Measurements from ENCODE around the gene SMIM43.
A peak's percentile ranks its signal among the peaks of the same experiment; 100 is the strongest.

SMIM43 gene

DNA sequence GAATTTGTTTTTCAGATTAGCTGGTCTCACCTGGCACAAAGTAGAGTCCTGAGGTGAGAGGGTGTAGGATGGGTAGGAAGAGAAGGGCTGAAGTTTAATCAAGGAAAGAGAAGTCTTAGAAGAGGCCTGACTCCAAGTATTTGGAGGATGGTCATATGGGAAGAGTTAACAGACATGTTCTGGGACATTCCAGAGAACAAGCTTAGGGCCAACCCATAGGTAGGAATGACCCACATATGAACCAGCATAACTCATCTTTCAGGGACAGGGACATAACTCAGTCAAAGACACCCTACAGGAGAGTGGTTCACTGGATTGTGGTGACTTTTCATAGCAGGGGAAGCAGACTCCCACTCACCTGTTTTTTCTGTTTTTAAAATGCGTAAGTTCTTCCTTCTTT lies 40.3 kb downstream of the SMIM43 start:
- no peaks in the 10 kb centered on the region for H3K9me3 ChIP-seq (ENCODE audit: control insufficient read depth in 1 of 2, low read length in 2 of 2)
- no peak overlapping the region for H3K9ac ChIP-seq (ENCODE audit: low read depth in 1 of 2, low read length in 2 of 2)
- H3K4me1 ChIP-seq (ENCODE audit: control insufficient read depth in 1 of 2, insufficient read depth in 2 of 2, low read length in 2 of 2), result no peaks in the 10 kb centered on the region
- H3K4me3 ChIP-seq (ENCODE audit: low read depth in 1 of 2, low read length in 2 of 2), result no peak overlapping the region
- H3K27me3 ChIP-seq (ENCODE audit: control insufficient read depth in 1 of 2, insufficient read depth in 2 of 2, low read length in 2 of 2), result no peaks in the 10 kb centered on the region
- no peak overlapping the region for H3K27ac ChIP-seq (ENCODE audit: low read depth, low read length)
- H3K36me3 ChIP-seq (ENCODE audit: control insufficient read depth in 1 of 2, insufficient read depth in 2 of 2, low read length in 2 of 2), result no peaks in the 10 kb centered on the region

DNA sequence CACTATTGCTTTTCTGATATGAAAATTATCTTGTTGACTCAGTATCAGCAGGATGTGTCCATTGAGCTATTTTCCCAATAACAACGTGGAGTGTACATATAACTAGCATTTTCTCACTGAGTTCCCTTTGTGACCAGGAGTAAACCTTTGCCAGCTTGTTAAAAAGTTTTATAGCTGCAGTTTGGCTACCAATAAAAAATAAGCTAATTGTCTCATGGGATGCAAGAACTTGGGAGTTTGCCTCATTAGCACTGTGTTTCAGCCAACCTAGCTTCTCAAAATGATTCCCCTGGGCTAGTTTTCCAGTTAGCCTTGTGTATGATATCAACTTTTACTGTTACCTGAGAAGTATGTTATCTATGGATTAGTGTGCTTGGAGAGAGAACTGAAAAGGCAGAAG lies 43.3 kb downstream of the SMIM43 start:
- Histone ChIP-seq H3K27me3 (ENCODE audit: control insufficient read depth in 1 of 2, insufficient read depth in 2 of 2, low read length in 2 of 2) (no peaks in the 10 kb centered on the region), H3K36me3 (ENCODE audit: control insufficient read depth in 1 of 2, insufficient read depth in 2 of 2, low read length in 2 of 2) (no peaks in the 10 kb centered on the region), H3K9ac (ENCODE audit: low read depth in 1 of 2, low read length in 2 of 2) (no peak overlapping the region), H3K9me3 (ENCODE audit: control insufficient read depth in 1 of 2, low read length in 2 of 2) (no peaks in the 10 kb centered on the region), H3K4me1 (ENCODE audit: control insufficient read depth in 1 of 2, insufficient read depth in 2 of 2, low read length in 2 of 2) (no peaks in the 10 kb centered on the region), H3K4me3 (ENCODE audit: low read depth in 1 of 2, low read length in 2 of 2) (no peak overlapping the region), H3K27ac (ENCODE audit: low read depth, low read length) (no peak overlapping the region)

DNA sequence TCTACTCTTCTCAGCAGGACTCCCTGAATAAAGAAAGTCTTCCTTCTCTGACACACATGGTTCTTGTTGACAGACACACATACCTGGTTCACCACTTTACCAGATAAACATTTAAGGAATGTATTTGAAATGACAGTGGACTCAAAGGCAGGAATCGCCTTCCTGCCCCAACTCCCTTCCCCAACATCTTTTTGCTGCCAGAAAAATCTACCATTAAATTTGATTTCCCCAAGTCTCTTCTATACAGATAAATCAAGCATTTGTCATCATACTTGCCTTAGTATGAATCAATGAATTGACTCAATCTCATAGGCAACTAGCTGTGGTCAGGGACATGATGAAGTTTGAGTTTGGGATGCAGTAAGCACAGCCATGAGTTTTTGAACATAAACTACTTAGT lies 44.9 kb downstream of the SMIM43 start:
- H3K9ac ChIP-seq (ENCODE audit: low read depth in 1 of 2, low read length in 2 of 2), result no peak overlapping the region
- no peaks in the 10 kb centered on the region for H3K4me1 ChIP-seq (ENCODE audit: control insufficient read depth in 1 of 2, insufficient read depth in 2 of 2, low read length in 2 of 2)

DNA sequence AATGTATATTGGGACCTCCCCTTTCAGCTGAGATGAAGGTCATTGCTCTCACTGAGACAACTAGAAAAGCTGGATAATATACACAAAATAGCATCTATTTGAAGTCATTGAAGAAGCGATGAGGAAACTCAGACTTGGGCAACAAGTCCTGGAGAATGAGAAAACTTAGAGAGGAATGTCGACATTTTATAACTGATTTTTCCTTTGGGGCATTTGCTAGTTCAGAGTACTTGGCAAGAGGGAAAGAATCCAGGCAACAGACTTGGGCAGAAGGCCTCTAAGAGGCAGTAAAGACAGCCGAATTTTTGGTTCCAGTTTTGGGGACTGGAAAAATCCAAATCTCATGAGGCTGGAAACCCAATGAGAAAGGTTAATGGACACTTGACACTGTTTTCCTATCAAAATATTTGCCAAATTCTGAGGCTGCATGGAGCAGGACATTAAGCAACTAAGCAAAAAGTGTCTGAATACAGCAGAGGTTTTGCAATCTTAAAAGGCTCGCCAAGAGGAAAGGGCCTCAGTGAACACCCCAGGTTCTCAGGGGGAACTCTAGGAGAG lies 47.2 kb downstream of the SMIM43 start:
- H3K27ac ChIP-seq (ENCODE audit: low read depth, low read length), result no peak overlapping the region
- no peaks in the 10 kb centered on the region for H3K36me3 ChIP-seq (ENCODE audit: control insufficient read depth in 1 of 2, insufficient read depth in 2 of 2, low read length in 2 of 2)
- no peak overlapping the region for H3K4me3 ChIP-seq (ENCODE audit: low read depth in 1 of 2, low read length in 2 of 2)
- no peaks in the 10 kb centered on the region for H3K4me1 ChIP-seq (ENCODE audit: control insufficient read depth in 1 of 2, insufficient read depth in 2 of 2, low read length in 2 of 2)
- H3K9ac ChIP-seq (ENCODE audit: low read depth in 1 of 2, low read length in 2 of 2), result no peak overlapping the region
- peaks cover 2% of the 10 kb centered on the region in 2 donors for H3K27me3 ChIP-seq (ENCODE audit: control insufficient read depth in 1 of 2, insufficient read depth in 2 of 2, low read length in 2 of 2)
- H3K9me3 ChIP-seq (ENCODE audit: control insufficient read depth in 1 of 2, low read length in 2 of 2), result no peaks in the 10 kb centered on the region

More for the DNA sequence above, 44.9 kb downstream of the SMIM43 start:
- no peaks in the 10 kb centered on the region for H3K27me3 ChIP-seq (ENCODE audit: control insufficient read depth in 1 of 2, insufficient read depth in 2 of 2, low read length in 2 of 2)
- no peak overlapping the region for H3K4me3 ChIP-seq (ENCODE audit: low read depth in 1 of 2, low read length in 2 of 2)
- no peaks in the 10 kb centered on the region for H3K9me3 ChIP-seq (ENCODE audit: control insufficient read depth in 1 of 2, low read length in 2 of 2)
- H3K36me3 ChIP-seq (ENCODE audit: control insufficient read depth in 1 of 2, insufficient read depth in 2 of 2, low read length in 2 of 2), result no peaks in the 10 kb centered on the region
- H3K27ac ChIP-seq (ENCODE audit: low read depth, low read length), result no peak overlapping the region

DNA sequence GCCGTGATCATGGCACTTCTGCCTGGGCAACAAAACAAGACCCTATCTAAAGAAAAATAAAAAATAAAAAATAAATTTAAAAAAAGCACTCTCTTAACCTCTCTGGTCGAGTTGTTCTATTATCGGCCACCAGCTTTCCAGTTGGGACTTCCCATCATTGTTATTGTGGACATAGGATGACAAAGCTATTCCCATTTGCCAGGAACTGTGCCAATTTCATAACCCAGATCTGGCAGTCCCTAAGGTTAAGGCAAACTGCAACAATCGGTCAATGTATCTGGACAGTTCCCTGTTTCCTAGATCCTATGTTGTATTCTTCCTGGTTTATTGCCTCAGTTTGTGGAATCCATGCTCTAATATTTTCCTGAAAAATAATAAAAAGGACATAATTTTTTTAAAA lies 50.4 kb downstream of the SMIM43 start:
- Histone ChIP-seq H3K27ac (ENCODE audit: low read depth, low read length) (no peak overlapping the region), H3K9ac (ENCODE audit: low read depth in 1 of 2, low read length in 2 of 2) (no peak overlapping the region), H3K36me3 (ENCODE audit: control insufficient read depth in 1 of 2, insufficient read depth in 2 of 2, low read length in 2 of 2) (no peaks in the 10 kb centered on the region), H3K27me3 (ENCODE audit: control insufficient read depth in 1 of 2, insufficient read depth in 2 of 2, low read length in 2 of 2) (peaks cover 5 to 14% of the 10 kb centered on the region in 2 donors), H3K4me3 (ENCODE audit: low read depth in 1 of 2, low read length in 2 of 2) (no peak overlapping the region), H3K4me1 (ENCODE audit: control insufficient read depth in 1 of 2, insufficient read depth in 2 of 2, low read length in 2 of 2) (peaks cover 3 to 7% of the 10 kb centered on the region in 2 donors), H3K9me3 (ENCODE audit: control insufficient read depth in 1 of 2, low read length in 2 of 2) (no peaks in the 10 kb centered on the region)

DNA sequence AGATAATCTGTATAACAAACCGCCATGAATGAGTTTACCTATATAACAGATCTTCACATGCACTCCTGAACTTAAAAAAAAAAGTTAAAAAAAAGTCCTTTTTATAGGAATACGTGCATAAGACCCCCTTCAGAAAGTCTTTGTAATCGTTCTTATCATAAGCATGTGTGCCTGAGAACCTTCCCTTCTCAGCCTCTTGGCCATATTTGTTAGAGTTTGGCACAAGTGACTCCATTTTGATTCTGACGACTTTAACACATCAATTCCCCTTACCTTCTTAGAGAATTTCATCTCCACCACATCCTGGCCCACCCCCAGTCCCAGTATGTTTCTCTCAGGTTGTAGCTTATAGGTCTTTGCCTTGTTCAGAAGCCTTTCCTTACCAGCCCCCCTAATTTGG lies 52.2 kb downstream of the SMIM43 start:
- H3K27ac ChIP-seq (ENCODE audit: low read depth, low read length), result no peak overlapping the region
- no peak overlapping the region for H3K9ac ChIP-seq (ENCODE audit: low read depth in 1 of 2, low read length in 2 of 2)
- H3K9me3 ChIP-seq (ENCODE audit: control insufficient read depth in 1 of 2, low read length in 2 of 2), result no peaks in the 10 kb centered on the region
- H3K4me3 ChIP-seq (ENCODE audit: low read depth in 1 of 2, low read length in 2 of 2), result no peak overlapping the region
- peaks cover 5 to 14% of the 10 kb centered on the region in 2 donors for H3K27me3 ChIP-seq (ENCODE audit: control insufficient read depth in 1 of 2, insufficient read depth in 2 of 2, low read length in 2 of 2)
- H3K36me3 ChIP-seq (ENCODE audit: control insufficient read depth in 1 of 2, insufficient read depth in 2 of 2, low read length in 2 of 2), result no peaks in the 10 kb centered on the region
- H3K4me1 ChIP-seq (ENCODE audit: control insufficient read depth in 1 of 2, insufficient read depth in 2 of 2, low read length in 2 of 2), result peaks cover 3 to 7% of the 10 kb centered on the region in 2 donors

DNA sequence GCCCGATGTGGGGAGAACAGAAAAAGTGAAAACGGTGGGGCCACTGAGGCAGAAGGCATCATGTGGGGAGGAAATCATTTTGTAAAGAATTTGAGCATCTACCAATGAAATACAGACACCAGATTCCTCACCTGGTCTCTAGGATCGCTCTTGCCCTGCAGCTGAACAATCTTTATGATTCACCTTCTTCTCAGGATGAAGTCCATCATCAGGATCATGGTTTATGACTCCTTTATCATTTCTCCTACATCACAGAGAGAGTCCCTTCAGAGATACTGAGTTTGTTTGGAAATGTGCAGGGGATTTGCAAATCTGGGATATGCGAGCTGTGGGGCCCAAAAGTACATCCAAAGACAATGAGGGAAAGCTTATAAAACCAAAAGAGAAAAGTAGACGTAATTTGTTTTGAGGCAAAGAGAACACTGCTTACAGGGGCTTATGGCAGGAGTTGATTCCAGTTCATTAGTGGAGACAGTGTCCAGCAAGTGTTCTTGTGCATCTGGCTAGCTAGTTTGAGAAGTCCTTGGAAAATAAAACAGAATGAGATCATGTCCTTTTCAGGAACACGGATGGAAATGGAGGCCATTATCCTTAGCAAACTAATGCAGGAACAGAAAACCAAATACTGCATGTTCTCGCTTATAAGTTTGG lies 52.8 kb downstream of the SMIM43 start:
- no peak overlapping the region for H3K9ac ChIP-seq (ENCODE audit: low read depth in 1 of 2, low read length in 2 of 2)
- no peaks in the 10 kb centered on the region for H3K9me3 ChIP-seq (ENCODE audit: control insufficient read depth in 1 of 2, low read length in 2 of 2)
- peak overlapping the region; percentile 39 for H3K27ac ChIP-seq (ENCODE audit: low read depth, low read length)
- H3K27me3 ChIP-seq (ENCODE audit: control insufficient read depth in 1 of 2, insufficient read depth in 2 of 2, low read length in 2 of 2), result peaks cover 5 to 14% of the 10 kb centered on the region in 2 donors
- peak overlapping the region; percentile 30 to 41 for H3K4me3 ChIP-seq (ENCODE audit: low read depth in 1 of 2, low read length in 2 of 2)
- H3K36me3 ChIP-seq (ENCODE audit: control insufficient read depth in 1 of 2, insufficient read depth in 2 of 2, low read length in 2 of 2), result no peaks in the 10 kb centered on the region
- H3K4me1 ChIP-seq (ENCODE audit: control insufficient read depth in 1 of 2, insufficient read depth in 2 of 2, low read length in 2 of 2), result peaks cover 3 to 7% of the 10 kb centered on the region in 2 donors

DNA sequence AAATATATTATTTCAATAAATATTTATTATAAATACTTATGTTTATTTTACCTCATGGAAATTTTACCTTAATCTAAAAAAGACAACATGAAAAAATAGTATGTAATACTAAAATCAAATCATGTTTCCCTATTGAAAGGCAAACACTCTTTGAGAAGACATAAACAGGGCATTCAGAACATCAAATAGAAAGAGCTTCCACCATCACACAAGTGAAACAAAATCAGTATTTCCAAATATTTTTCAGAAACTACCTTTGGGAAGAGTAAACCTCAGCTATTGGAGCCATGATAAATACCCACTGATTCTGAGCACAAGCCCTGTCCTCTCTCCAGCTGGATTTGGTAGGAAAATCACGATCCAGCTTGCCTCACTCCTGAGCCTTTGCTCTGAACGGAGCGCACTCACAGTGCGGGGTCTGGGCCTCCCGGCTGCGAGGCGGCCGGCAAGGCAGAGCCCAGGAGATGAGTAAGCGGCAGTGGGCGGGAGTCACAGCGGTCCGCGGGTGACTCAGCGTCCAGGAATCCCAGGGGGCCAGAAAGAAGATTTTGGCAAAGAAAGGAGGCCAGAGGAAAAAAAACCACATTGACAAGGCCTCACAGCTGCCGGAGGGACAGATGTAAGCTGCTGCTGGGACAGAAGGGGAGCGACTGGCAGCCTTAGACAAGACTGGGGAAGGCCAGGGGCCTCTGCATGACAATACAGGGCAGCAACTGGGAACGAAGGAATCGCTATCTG lies 53.5 kb downstream of the SMIM43 start:
- Histone ChIP-seq H3K9ac (ENCODE audit: low read depth in 1 of 2, low read length in 2 of 2) (no peak overlapping the region), H3K4me1 (ENCODE audit: control insufficient read depth in 1 of 2, insufficient read depth in 2 of 2, low read length in 2 of 2) (peaks cover 3 to 7% of the 10 kb centered on the region in 2 donors), H3K9me3 (ENCODE audit: control insufficient read depth in 1 of 2, low read length in 2 of 2) (no peaks in the 10 kb centered on the region), H3K36me3 (ENCODE audit: control insufficient read depth in 1 of 2, insufficient read depth in 2 of 2, low read length in 2 of 2) (no peaks in the 10 kb centered on the region), H3K4me3 (ENCODE audit: low read depth in 1 of 2, low read length in 2 of 2) (peak overlapping the region; percentile 30 to 41), H3K27ac (ENCODE audit: low read depth, low read length) (peak overlapping the region; percentile 46), H3K27me3 (ENCODE audit: control insufficient read depth in 1 of 2, insufficient read depth in 2 of 2, low read length in 2 of 2) (peaks cover 5 to 14% of the 10 kb centered on the region in 2 donors)

DNA sequence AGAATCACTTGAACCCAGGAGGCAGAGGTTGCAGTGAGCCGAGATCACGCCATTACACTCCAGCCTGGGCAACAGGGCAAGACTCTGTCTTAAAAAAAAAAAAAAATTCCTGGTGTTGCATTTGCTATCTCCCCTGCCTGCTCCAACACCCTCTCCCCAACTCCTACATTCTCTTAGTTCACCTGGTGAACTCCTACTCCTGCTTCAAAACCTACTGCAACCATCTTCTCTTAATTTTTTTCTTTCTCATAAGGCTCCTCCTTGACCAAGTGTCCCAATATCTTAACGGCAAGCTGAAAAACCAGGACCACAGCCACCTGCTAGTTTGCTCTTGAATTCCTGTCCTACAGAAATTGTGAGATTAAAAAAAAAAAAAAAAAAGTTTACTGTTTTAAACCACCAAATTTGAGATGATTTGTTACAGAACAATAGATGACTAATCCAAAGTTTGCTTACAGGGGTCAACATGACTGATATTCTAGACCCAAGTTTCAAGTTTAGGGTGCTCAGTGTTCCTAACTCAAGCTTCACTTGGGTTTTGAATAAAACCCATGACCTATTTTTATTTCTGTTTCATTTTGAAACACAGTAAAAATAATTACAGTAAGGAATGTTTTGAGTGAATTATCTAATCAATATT lies 55.1 kb downstream of the SMIM43 start:
- H3K27ac ChIP-seq (ENCODE audit: low read depth, low read length), result no peak overlapping the region
- peaks cover 3 to 7% of the 10 kb centered on the region in 2 donors for H3K4me1 ChIP-seq (ENCODE audit: control insufficient read depth in 1 of 2, insufficient read depth in 2 of 2, low read length in 2 of 2)
- no peak overlapping the region for H3K4me3 ChIP-seq (ENCODE audit: low read depth in 1 of 2, low read length in 2 of 2)
- H3K9me3 ChIP-seq (ENCODE audit: control insufficient read depth in 1 of 2, low read length in 2 of 2), result no peaks in the 10 kb centered on the region
- H3K27me3 ChIP-seq (ENCODE audit: control insufficient read depth in 1 of 2, insufficient read depth in 2 of 2, low read length in 2 of 2), result peaks cover 5 to 14% of the 10 kb centered on the region in 2 donors
- no peaks in the 10 kb centered on the region for H3K36me3 ChIP-seq (ENCODE audit: control insufficient read depth in 1 of 2, insufficient read depth in 2 of 2, low read length in 2 of 2)
- no peak overlapping the region for H3K9ac ChIP-seq (ENCODE audit: low read depth in 1 of 2, low read length in 2 of 2)

All from duodenal mucosa (tissue), 2 donors.